Testis (tissue), 2 donors: ENCODE measurements around the gene C1R.

Experiments
- CTCF ChIP-seq, 3 experiments: fragments of 450-650 bp in 2 of 3; fragments of 200-600 bp in 1 of 3; sonication (generic) in 1 of 3; IDR thresholded peaks; one replicate each; pipeline ENCODE4 v1.5.1; 2016 to 2019; ENCODE audit warnings: antibody characterized with exemption in 3 of 3, mild to moderate bottlenecking in 2 of 3, moderate library complexity in 1 of 3
- POLR2A ChIP-seq: fragments of 450-650 bp; IDR thresholded peaks from one replicate; pipeline ENCODE4 v1.6.1; 2017; ENCODE audit warnings: antibody characterized with exemption, mild to moderate bottlenecking, moderate library complexity

DNA sequence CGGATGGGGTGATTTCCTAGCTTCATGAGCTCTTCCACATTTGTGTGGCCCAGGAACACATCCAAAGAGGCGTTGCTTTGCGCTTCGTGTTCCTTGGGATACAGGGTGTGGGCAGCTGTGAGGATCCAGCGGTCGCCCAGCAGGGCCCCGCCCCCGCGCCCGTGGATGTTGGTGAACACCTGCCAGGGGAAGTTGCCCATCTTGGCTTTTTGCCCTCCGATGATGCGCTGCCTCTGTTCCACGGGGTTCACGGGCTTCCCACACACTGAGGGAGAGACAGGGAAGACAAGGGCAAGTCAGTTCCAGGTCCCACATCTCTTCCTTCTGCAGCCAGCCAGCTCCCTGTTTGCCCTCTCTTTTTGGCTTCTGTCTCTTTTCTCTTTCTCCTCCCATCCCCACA, 11.2 kb downstream of the C1R start:
- TF ChIP-seq CTCF (IDR thresholded peaks at IDR 0.05) = no peak
- TF ChIP-seq POLR2A = no peak
